ENCODE results near the gene RHOB.
A peak's percentile ranks its signal among the peaks of the same experiment; 100 is the strongest.

RHOB gene

GRCh38 chr2:20439503-20439902 is 7.4 kb upstream of the RHOB start:
- peak; percentile 95 to 97 for DNase-seq

- no peak for DNase-seq
Measured at GRCh38 chr2:20440001-20440560, 6.8 kb upstream of the RHOB start.

GRCh38 chr2:20443276-20443920 is 3.5 kb upstream of the RHOB start:
- DNase-seq = peak in 1 of 2 donors; percentile 70

- DNase-seq = no peak
Measured at GRCh38 chr2:20444101-20444992, 2.5 kb upstream of the RHOB start.

GRCh38 chr2:20444993-20445910 is 1.6 kb upstream of the RHOB start:
- no peak for DNase-seq

- DNase-seq = no peak
Measured at GRCh38 chr2:20446255-20446916, 488 bp upstream of the RHOB start.

GRCh38 chr2:20447437-20448245 is 767 bp downstream of the RHOB start:
- DNase-seq = peak; percentile 38 to 44

GRCh38 chr2:20448246-20448976 is 1.5 kb downstream of the RHOB start:
- DNase-seq = no peak

GRCh38 chr2:20448977-20449306 is 2.1 kb downstream of the RHOB start:
- DNase-seq = no peak

- DNase-seq = no peak
Measured at GRCh38 chr2:20449501-20450200, 2.8 kb downstream of the RHOB start.

- no peak for DNase-seq
Measured at GRCh38 chr2:20450201-20450999, 3.5 kb downstream of the RHOB start.

- DNase-seq = no peak
Measured at GRCh38 chr2:20451000-20451290, 4.1 kb downstream of the RHOB start.

- DNase-seq = no peak
Measured at GRCh38 chr2:20451341-20451740, 4.5 kb downstream of the RHOB start.

- DNase-seq = no peak
Measured at GRCh38 chr2:20451761-20452499, 5.1 kb downstream of the RHOB start.

GRCh38 chr2:20452551-20452950 is 5.7 kb downstream of the RHOB start:
- DNase-seq = no peak

- DNase-seq = no peak
Measured at GRCh38 chr2:20453087-20453486, 6.2 kb downstream of the RHOB start.

- DNase-seq = no peak
Measured at GRCh38 chr2:20454036-20454981, 7.4 kb downstream of the RHOB start.
